NCI-H82 treated with DMSO at 0.1 percent for 48 hours (cell line): ENCODE results near the gene KLF3.

Experiments
- DNase-seq: peaks from one replicate; lab custom pipeline; 2025; ENCODE audit not compliant: unreplicated experiment; lab: John Stamatoyannopoulos, UW

Gene KLF3

GRCh38 chr4:38694330-38694729, 30.3 kb downstream of the KLF3 start:
- no peak for DNase-seq

GRCh38 chr4:38695809-38696208, 31.8 kb downstream of the KLF3 start:
- no peak for DNase-seq

- DNase-seq: no peak
Observed at GRCh38 chr4:38696697-38697096, 32.7 kb downstream of the KLF3 start.

GRCh38 chr4:38698176-38698575, 34.2 kb downstream of the KLF3 start:
- DNase-seq: no peak

- DNase-seq: no peak
Observed at GRCh38 chr4:38699112-38699511, 35.1 kb downstream of the KLF3 start.

GRCh38 chr4:38703635-38704034, 39.6 kb downstream of the KLF3 start:
- no peak for DNase-seq

GRCh38 chr4:38704622-38705154, 40.7 kb downstream of the KLF3 start:
- no peak for DNase-seq

GRCh38 chr4:38706301-38706700, 42.3 kb downstream of the KLF3 start:
- no peak for DNase-seq

GRCh38 chr4:38710053-38710452, 46.1 kb downstream of the KLF3 start:
- no peak for DNase-seq

- DNase-seq: no peak
Observed at GRCh38 chr4:38711066-38711465, 47.1 kb downstream of the KLF3 start.

GRCh38 chr4:38715050-38715449, 51.1 kb downstream of the KLF3 start:
- no peak for DNase-seq

GRCh38 chr4:38716256-38716655, 52.3 kb downstream of the KLF3 start:
- DNase-seq: no peak

- no peak for DNase-seq
Observed at GRCh38 chr4:38717604-38718003, 53.6 kb downstream of the KLF3 start.

GRCh38 chr4:38723114-38723513, 59.1 kb downstream of the KLF3 start:
- no peak for DNase-seq

GRCh38 chr4:38723726-38724474, 59.9 kb downstream of the KLF3 start:
- no peak for DNase-seq

- no peak for DNase-seq
Observed at GRCh38 chr4:38724475-38724808, 60.4 kb downstream of the KLF3 start.

- no peak for DNase-seq
Observed at GRCh38 chr4:38728631-38729141, 64.7 kb downstream of the KLF3 start.

- no peak for DNase-seq
Observed at GRCh38 chr4:38730493-38730829, 66.5 kb downstream of the KLF3 start.

- DNase-seq: peak; percentile 40
Observed at GRCh38 chr4:38730830-38731646, 67.0 kb downstream of the KLF3 start.

GRCh38 chr4:38733663-38734062, 69.7 kb downstream of the KLF3 start:
- DNase-seq: no peak

- DNase-seq: no peak
Observed at GRCh38 chr4:38734446-38734845, 70.4 kb downstream of the KLF3 start.

- DNase-seq: no peak
Observed at GRCh38 chr4:38734911-38735310, 70.9 kb downstream of the KLF3 start.
